ENCODE results near the gene RNF152.
"Not testable (repeated sequence)": the region's sequence is repeated elsewhere in the genome, so short reads cannot be mapped to it uniquely, and the experiment has no call there.

The RNF152 gene

DNA sequence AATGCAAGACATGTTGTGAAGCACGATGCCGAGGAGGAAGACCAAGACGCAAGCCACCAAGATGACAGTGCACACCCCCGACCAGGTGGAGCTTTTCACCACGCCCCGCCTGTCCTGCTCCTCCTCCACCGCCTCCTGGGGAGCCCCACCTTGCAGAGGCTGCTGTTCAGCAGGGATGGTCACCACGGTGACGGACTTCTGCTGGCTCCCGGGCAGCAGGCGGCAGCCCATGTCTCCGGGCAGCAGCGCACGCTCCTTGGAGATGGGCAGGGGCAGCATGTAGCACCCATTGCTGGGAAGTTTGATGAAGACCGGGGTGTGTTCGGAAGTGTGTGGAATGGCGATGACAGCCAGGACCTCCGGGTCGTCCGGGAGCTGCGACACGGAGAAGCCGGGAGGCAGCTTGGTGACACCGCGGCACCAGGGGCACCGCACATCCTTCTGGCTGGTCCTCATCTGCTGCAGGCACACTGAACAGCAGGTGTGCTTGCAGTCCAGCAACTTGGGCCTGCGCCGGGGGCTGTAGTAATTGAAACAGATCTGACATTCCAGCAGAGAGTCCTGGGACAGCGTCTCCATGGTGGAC is 76.8 kb downstream of the RNF152 start:
- no peak for DNase-seq

DNA sequence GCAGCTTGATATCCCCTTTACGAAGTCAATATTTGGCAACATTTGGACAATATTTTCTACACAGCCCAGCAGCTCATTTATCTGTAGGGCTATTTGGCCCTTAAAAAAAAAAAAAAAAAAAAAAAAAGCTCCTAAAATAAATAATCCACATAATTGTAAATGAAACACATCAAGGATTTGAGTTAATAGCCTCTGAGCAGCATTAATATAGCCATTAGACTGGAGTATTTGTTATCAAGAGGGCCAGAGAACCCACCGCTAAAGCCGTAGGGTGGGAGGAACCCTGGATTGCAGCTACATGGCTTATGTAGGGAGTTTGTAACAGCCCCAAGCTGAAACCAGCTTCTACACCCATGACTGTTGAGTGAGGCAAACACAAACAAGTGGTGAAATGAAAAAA is 84.5 kb downstream of the RNF152 start:
- DNase-seq: no peak

GRCh38 chr18:61803393-61803792 is 89.4 kb downstream of the RNF152 start:
- no peak for DNase-seq

DNA sequence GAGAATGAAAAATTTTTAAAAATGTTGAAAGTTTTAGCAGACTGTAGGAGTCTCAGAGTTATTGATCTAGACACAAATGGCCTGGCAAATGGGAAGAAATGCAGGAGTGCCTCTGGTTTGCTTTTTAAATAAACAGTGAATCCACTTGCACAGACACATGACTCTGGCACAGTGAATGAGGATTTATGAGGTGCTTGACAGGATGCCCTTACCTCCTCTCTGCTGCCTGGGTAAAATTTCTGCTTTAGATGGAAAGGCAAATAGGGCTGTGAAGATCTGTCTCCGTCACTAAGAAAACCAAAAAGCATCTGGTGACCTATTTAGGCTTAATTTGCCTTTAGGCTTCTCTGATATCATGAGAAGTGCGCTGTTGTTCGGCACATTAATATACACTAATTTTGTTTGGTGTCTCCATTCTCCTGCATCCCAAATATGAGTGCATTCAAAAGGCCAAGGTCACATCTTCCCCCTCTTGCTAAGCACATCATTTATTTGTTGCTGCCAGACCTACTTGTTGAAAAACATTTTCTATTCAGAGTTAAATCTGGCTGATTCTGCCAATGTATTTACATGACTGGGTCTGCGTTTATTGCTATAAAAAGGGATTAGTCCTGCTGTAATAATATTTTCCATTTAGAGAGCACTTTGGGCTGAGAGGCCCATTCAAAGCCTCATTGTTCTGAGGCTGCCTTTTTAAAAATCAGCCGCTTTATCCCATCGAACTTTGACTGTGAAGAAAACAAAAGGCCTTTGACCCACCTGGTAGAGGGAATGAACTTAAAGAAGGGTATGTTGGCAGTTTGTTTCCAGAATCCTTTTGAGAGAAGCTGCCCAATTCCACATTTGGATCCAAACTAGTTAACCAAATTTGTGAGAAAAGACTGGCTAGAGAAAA is 94.9 kb downstream of the RNF152 start:
- no peak for DNase-seq

GRCh38 chr18:61791031-61791430 is 101.8 kb downstream of the RNF152 start:
- DNase-seq: no peak

- not testable (repeated sequence) for DNase-seq
Measured at GRCh38 chr18:61787011-61787670, 105.7 kb downstream of the RNF152 start.

- DNase-seq: no peak
Measured at GRCh38 chr18:61785588-61785987, 107.2 kb downstream of the RNF152 start.

- no peak for DNase-seq
Measured at GRCh38 chr18:61784834-61785233, 108.0 kb downstream of the RNF152 start.

- no peak for DNase-seq
Measured at GRCh38 chr18:61782545-61782944, 110.3 kb downstream of the RNF152 start.

GRCh38 chr18:61776201-61776600 is 116.6 kb downstream of the RNF152 start:
- not testable (repeated sequence) for DNase-seq

GRCh38 chr18:61774846-61775245 is 118.0 kb downstream of the RNF152 start:
- no peak for DNase-seq

GRCh38 chr18:61772293-61772848 is 120.4 kb downstream of the RNF152 start:
- DNase-seq: no peak

- no peak for DNase-seq
Measured at GRCh38 chr18:61771861-61772260, 120.9 kb downstream of the RNF152 start.

DNA sequence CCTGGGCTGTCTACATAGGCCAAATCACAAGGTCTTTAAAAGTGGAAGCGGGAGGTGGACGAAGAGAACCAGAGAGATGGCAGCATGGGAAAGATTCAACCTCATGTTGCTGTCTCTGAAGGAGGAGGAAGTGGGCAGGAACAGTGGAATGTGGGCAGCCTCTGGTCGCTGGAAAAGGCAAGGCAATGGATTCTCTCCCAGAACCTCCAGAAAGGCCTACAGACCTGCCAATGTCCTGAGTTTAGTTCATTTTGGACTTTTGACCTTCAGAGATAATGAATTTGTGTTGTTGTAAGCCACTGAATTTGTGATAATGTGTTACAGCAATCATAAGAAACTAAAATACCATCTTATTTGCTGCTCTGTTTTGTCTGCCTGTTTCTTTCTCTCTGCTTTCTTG is 122.5 kb downstream of the RNF152 start:
- DNase-seq: no peak

DNA sequence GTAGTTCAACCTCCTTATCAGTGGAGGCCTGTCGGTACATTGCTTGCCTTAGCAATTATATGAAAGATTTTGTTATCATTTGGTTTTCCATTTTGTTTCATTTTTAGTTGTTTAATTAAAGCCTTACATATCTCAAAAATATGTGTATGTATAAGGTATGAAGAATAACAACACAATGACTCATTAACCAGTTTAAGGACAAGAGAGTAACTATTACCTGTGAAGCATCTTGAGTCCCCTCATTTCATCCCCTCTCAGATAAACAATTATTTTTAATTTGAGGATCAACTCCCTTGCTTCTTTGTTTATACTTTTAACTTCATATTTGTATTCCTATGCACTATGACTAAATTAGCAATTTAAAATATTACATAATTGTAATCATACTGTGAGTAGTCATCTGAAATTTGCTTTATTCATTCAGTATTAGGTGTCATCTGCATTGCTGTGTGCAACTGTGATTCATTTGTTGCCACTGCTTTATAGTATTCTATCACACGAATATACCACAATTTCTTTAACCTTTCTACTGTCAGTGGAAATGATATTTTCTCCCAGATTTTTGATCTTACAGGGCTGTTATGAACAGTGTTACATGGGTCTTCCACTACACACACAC is 126.4 kb downstream of the RNF152 start:
- DNase-seq: no peak

- DNase-seq: no peak
Measured at GRCh38 chr18:61765097-61765496, 127.7 kb downstream of the RNF152 start.

GRCh38 chr18:61764381-61764780 is 128.4 kb downstream of the RNF152 start:
- DNase-seq: no peak

DNA sequence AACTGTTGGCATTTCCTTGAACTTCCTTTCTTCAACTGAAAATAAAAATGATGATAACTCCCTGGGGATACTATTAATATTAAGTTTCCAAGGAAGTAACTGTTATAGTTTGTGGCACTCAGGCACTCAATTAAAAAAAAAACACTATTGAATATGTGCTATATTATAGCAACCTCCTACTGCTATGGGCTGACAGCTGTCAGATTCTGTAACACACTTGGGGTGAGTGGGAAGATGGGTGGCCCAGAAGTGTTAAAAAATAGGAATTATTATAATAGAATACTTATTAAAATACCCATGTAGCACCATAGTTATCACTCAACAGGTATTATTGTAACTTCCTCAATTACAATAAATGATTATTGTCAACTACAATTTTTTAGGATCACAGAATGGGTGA is 130.9 kb downstream of the RNF152 start:
- DNase-seq: no peak

Data from NK-92 treated with Interleukin-12 subunit alpha and Interleukin-12 subunit beta, amount 100 ng/mL, for 24 hours (cell line).